HEK293 (cell line): ENCODE results near the gene FSHR.

Experiments used
- CTCF ChIA-PET: fragments of 350-600 bp; formaldehyde crosslinking; extraction: SDS; loops from one replicate; lab custom pipeline; 2021; ENCODE audit warnings: antibody characterized with exemption; lab: Yijun Ruan, JAX
- POLR2A ChIA-PET: fragments of 300-600 bp; formaldehyde crosslinking; extraction: SDS; loops from one replicate; lab custom pipeline; 2020; ENCODE audit warnings: antibody characterized with exemption, inconsistent platforms; lab: Yijun Ruan, JAX
- H3K27ac ChIP-seq: fragments of 200-500 bp; sonication (Bioruptor generic); 2 replicates; pipeline ENCODE4 v1.5.1; 2014; ENCODE audit warnings: low read depth, low read length, control low read depth, inconsistent platforms; ENCODE audit errors: extremely low read depth
- H3K36me3 ChIP-seq, 2 experiments: fragments of 200-500 bp in 1 of 2; sonication (Bioruptor generic) in 1 of 2; 1 replicate in 1 of 2; 2 replicates in 1 of 2; pipeline ENCODE4 v1.5.1; 2014 to 2017; ENCODE audit warnings: inconsistent platforms in 2 of 2, low read length in 2 of 2; ENCODE audit not compliant: control insufficient read depth in 2 of 2, insufficient read depth in 1 of 2
- H3K4me1 ChIP-seq: fragments of 200-500 bp; sonication (Bioruptor generic); 2 replicates; pipeline ENCODE4 v1.5.1; 2014; ENCODE audit warnings: mild to moderate bottlenecking, low read length, inconsistent platforms; ENCODE audit not compliant: control insufficient read depth, insufficient read depth
- H3K4me3 ChIP-seq: 2 replicates; pipeline ENCODE4 v1.5.1; 2011; ENCODE audit warnings: low read depth, mild to moderate bottlenecking, control low read depth, low read length, moderate library complexity
- H3K9me3 ChIP-seq: fragments of 200-500 bp; sonication (Bioruptor generic); 2 replicates; pipeline ENCODE4 v1.5.1; 2014; ENCODE audit warnings: low read depth, low read length, inconsistent platforms; ENCODE audit not compliant: control insufficient read depth, insufficient read depth
- BCL11B ChIP-seq: fragments of 450-650 bp; formaldehyde crosslinking; IDR thresholded peaks from 2 replicates; pipeline ENCODE4 v1.5.1; 2016; ENCODE audit warnings: low read depth, missing biosample characterization, missing genetic modification characterization
- KLF16 ChIP-seq: fragments of 450-650 bp; formaldehyde crosslinking; IDR thresholded peaks from 2 replicates; pipeline ENCODE4 v1.5.1; 2017; ENCODE audit warnings: missing biosample characterization, missing genetic modification characterization
- PRDM10 ChIP-seq: fragments of 450-650 bp; formaldehyde crosslinking; IDR thresholded peaks from 2 replicates; pipeline ENCODE4 v1.5.1; 2016; ENCODE audit warnings: missing biosample characterization, missing genetic modification characterization
- PRDM6 ChIP-seq: fragments of 450-650 bp; formaldehyde crosslinking; IDR thresholded peaks from 2 replicates; pipeline ENCODE4 v1.5.1; 2017; ENCODE audit warnings: missing biosample characterization, missing genetic modification characterization
- SALL2 ChIP-seq: fragments of 450-650 bp; formaldehyde crosslinking; IDR thresholded peaks from 2 replicates; pipeline ENCODE4 v1.5.0; 2017; ENCODE audit warnings: missing biosample characterization, mild to moderate bottlenecking, missing genetic modification characterization, borderline replicate concordance
- TCF7L2 ChIP-seq: IDR thresholded peaks from 2 replicates; pipeline ENCODE4 v1.6.1; 2011; ENCODE audit warnings: low read depth, mild to moderate bottlenecking, inconsistent platforms, low read length, moderate library complexity, borderline replicate concordance
- WT1 ChIP-seq: fragments of 450-650 bp; formaldehyde crosslinking; IDR thresholded peaks from 2 replicates; pipeline ENCODE4 v1.5.1; 2016; ENCODE audit warnings: missing biosample characterization, missing genetic modification characterization
- ZFP37 ChIP-seq: fragments of 450-650 bp; formaldehyde crosslinking; IDR thresholded peaks from 2 replicates; pipeline ENCODE4 v1.5.1; 2016; ENCODE audit warnings: missing biosample characterization, missing genetic modification characterization
- ZNF146 ChIP-seq: fragments of 450-650 bp; formaldehyde crosslinking; IDR thresholded peaks from 2 replicates; pipeline ENCODE4 v1.5.1; 2016; ENCODE audit warnings: missing biosample characterization, missing genetic modification characterization
- ZNF155 ChIP-seq: fragments of 450-650 bp; formaldehyde crosslinking; IDR thresholded peaks from 2 replicates; pipeline ENCODE4 v1.5.1; 2016; ENCODE audit warnings: missing biosample characterization, missing genetic modification characterization
- ZNF2 ChIP-seq: fragments of 450-650 bp; formaldehyde crosslinking; IDR thresholded peaks from 2 replicates; pipeline ENCODE4 v1.5.1; 2016; ENCODE audit warnings: missing biosample characterization, missing genetic modification characterization
- ZNF211 ChIP-seq: fragments of 450-650 bp; formaldehyde crosslinking; IDR thresholded peaks from 2 replicates; pipeline ENCODE4 v1.5.1; 2016; ENCODE audit warnings: low read depth, missing biosample characterization, missing genetic modification characterization
- ZNF223 ChIP-seq: fragments of 450-650 bp; formaldehyde crosslinking; IDR thresholded peaks from 2 replicates; pipeline ENCODE4 v1.5.1; 2016; ENCODE audit warnings: missing biosample characterization, missing genetic modification characterization
- ZNF239 ChIP-seq: fragments of 450-650 bp; formaldehyde crosslinking; IDR thresholded peaks from 2 replicates; pipeline ENCODE4 v1.5.1; 2016; ENCODE audit warnings: missing biosample characterization, missing genetic modification characterization
- ZNF37A ChIP-seq: fragments of 450-650 bp; IDR thresholded peaks from 2 replicates; pipeline ENCODE4 v1.5.1; 2018; ENCODE audit warnings: missing biosample characterization, missing genetic modification characterization
- ZNF394 ChIP-seq: fragments of 450-650 bp; formaldehyde crosslinking; IDR thresholded peaks from 2 replicates; pipeline ENCODE4 v1.5.1; 2016; ENCODE audit warnings: missing biosample characterization, missing genetic modification characterization, mild to moderate bottlenecking, moderate library complexity, borderline replicate concordance
- ZNF423 ChIP-seq: fragments of 450-650 bp; formaldehyde crosslinking; IDR thresholded peaks from 2 replicates; pipeline ENCODE4 v1.5.1; 2016; ENCODE audit warnings: missing biosample characterization, missing genetic modification characterization
- ZNF548 ChIP-seq: fragments of 450-650 bp; formaldehyde crosslinking; IDR thresholded peaks from 2 replicates; pipeline ENCODE4 v1.5.1; 2016; ENCODE audit warnings: missing biosample characterization, missing genetic modification characterization
- ZNF585B ChIP-seq: fragments of 450-650 bp; formaldehyde crosslinking; IDR thresholded peaks from 2 replicates; pipeline ENCODE4 v1.5.1; 2016; ENCODE audit warnings: missing biosample characterization, missing genetic modification characterization
- ZNF626 ChIP-seq: fragments of 450-650 bp; sonication (Bioruptor Pico); formaldehyde crosslinking; IDR thresholded peaks from 2 replicates; pipeline ENCODE4 v1.5.1; 2018; ENCODE audit warnings: missing biosample characterization, missing genetic modification characterization, inconsistent platforms
- ZNF658 ChIP-seq: fragments of 450-650 bp; formaldehyde crosslinking; IDR thresholded peaks from 2 replicates; pipeline ENCODE4; 2016; ENCODE audit warnings: missing biosample characterization, missing genetic modification characterization
- ZNF707 ChIP-seq: fragments of 450-650 bp; formaldehyde crosslinking; IDR thresholded peaks from 2 replicates; pipeline ENCODE4 v1.5.1; 2016; ENCODE audit warnings: missing biosample characterization, missing genetic modification characterization
- TF ChIP-seq, protein P1 (sequence below): fragments of 450-650 bp; formaldehyde crosslinking; IDR thresholded peaks from 2 replicates; pipeline ENCODE4 v1.5.1; 2016; ENCODE audit warnings: missing biosample characterization, missing genetic modification characterization
- TF ChIP-seq, protein P2 (sequence below): fragments of 450-650 bp; formaldehyde crosslinking; IDR thresholded peaks from 2 replicates; pipeline ENCODE4 v1.5.1; 2016; ENCODE audit warnings: missing biosample characterization, missing genetic modification characterization, borderline replicate concordance

Gene FSHR

GRCh38 chr2:48939232-48939631 lies 215.1 kb downstream of the FSHR start (continued):
- TF ChIP-seq TCF7L2 (no peak), ZNF155 (tag by site-specific recombination) (no peak), ZNF626 (tag by site-specific recombination) (no peak), PRDM10 (tag by site-specific recombination) (no peak)
- TF ChIP-seq, protein P1, sequence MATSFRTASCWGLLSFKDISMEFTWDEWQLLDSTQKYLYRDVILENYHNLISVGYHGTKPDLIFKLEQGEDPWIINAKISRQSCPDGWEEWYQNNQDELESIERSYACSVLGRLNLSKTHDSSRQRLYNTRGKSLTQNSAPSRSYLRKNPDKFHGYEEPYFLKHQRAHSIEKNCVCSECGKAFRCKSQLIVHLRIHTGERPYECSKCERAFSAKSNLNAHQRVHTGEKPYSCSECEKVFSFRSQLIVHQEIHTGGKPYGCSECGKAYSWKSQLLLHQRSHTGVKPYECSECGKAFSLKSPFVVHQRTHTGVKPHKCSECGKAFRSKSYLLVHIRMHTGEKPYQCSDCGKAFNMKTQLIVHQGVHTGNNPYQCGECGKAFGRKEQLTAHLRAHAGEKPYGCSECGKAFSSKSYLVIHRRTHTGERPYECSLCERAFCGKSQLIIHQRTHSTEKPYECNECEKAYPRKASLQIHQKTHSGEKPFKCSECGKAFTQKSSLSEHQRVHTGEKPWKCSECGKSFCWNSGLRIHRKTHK (tag by site-specific recombination): no peak

DNA sequence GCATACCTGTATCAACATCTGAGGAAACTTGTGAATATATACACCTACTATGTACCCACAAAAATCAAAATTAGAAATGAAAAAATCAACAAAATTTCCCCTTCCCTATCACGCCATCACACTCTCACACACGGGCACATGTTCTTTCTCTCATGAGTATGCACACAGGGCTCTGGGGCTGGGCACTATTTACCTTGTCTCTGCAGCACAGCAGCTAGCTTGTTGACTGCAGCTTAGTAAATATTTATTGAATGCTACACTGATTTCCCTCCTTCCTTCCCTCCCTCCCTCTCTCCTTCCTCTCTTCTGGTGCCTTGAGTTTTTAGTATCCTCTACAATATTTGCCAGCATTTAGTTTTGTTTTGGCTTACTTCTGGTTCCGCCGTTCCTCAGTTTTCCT lies 216.1 kb downstream of the FSHR start:
- CTCF ChIA-PET: interaction anchor here (0.7 kb wide), 1 partner anchor 286 kb away, joined by 3 read pairs; no protein-coding TSS in a partner anchor

More for the DNA sequence above, 216.1 kb downstream of the FSHR start:
- TF ChIP-seq ZNF239 (tag by site-specific recombination) (no peak), ZNF223 (tag by site-specific recombination) (no peak), ZNF2 (tag by site-specific recombination) (no peak), ZNF423 (tag by site-specific recombination) (no peak), PRDM6 (tag by site-specific recombination) (no peak), ZNF394 (tag by site-specific recombination) (no peak), ZNF211 (tag by site-specific recombination) (no peak), TCF7L2 (no peak), ZNF585B (tag by site-specific recombination) (no peak), ZNF548 (no peak), SALL2 (tag by site-specific recombination) (no peak), BCL11B (tag by site-specific recombination) (no peak), ZNF658 (no peak), ZNF146 (tag by site-specific recombination) (no peak), ZNF707 (tag by site-specific recombination) (no peak), ZFP37 (tag by site-specific recombination) (no peak), ZNF37A (tag by site-specific recombination) (no peak), WT1 (tag by site-specific recombination) (no peak), KLF16 (tag by site-specific recombination) (no peak)
- TF ChIP-seq, protein P2, sequence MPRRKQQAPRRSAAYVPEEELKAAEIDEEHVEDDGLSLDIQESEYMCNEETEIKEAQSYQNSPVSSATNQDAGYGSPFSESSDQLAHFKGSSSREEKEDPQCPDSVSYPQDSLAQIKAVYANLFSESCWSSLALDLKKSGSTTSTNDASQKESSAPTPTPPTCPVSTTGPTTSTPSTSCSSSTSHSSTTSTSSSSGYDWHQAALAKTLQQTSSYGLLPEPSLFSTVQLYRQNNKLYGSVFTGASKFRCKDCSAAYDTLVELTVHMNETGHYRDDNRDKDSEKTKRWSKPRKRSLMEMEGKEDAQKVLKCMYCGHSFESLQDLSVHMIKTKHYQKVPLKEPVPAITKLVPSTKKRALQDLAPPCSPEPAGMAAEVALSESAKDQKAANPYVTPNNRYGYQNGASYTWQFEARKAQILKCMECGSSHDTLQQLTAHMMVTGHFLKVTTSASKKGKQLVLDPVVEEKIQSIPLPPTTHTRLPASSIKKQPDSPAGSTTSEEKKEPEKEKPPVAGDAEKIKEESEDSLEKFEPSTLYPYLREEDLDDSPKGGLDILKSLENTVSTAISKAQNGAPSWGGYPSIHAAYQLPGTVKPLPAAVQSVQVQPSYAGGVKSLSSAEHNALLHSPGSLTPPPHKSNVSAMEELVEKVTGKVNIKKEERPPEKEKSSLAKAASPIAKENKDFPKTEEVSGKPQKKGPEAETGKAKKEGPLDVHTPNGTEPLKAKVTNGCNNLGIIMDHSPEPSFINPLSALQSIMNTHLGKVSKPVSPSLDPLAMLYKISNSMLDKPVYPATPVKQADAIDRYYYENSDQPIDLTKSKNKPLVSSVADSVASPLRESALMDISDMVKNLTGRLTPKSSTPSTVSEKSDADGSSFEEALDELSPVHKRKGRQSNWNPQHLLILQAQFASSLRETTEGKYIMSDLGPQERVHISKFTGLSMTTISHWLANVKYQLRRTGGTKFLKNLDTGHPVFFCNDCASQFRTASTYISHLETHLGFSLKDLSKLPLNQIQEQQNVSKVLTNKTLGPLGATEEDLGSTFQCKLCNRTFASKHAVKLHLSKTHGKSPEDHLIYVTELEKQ (tag by site-specific recombination): no peak
- Histone ChIP-seq H3K9me3 (no peaks in the 10 kb centered on the region), H3K36me3 (no peaks in the 10 kb centered on the region), H3K4me1 (peaks cover 9% of the 10 kb centered on the region), H3K27ac (no peak overlapping the region), H3K4me3 (no peak overlapping the region)
- POLR2A ChIA-PET: no interaction called here
